MCF 10A (cell line): Measurements from ENCODE around the gene STS. TPM values are rescaled to one million over a fixed set of nuclear protein-coding genes. Genes with fewer than 3 reads are reported as not detected.

ENCODE experiments used
- BruUV-seq: library from RNA; stranded (reverse); fragments of 400-500 nt; replicated peaks from 2 replicates; lab custom pipeline; 2021; lab: Mats Ljungman, UMichigan
- CTCF ChIA-PET: fragments of 300-600 bp; sonication (Branson Sonifier 250); formaldehyde crosslinking; extraction: SDS; loops from one replicate; lab custom pipeline; 2021; ENCODE audit warnings: antibody characterized with exemption, inconsistent platforms; lab: Yijun Ruan, JAX
- POLR2A ChIA-PET: fragments of 300-600, 350-650 bp; sonication (Branson Sonifier 250); formaldehyde crosslinking; extraction: SDS; loops from one replicate; lab custom pipeline; 2020; ENCODE audit warnings: antibody characterized with exemption, inconsistent platforms; lab: Yijun Ruan, JAX
- DNase-seq: peaks from one replicate; pipeline ENCODE4 v3.0.0-alpha.2; 2018; ENCODE audit not compliant: unreplicated experiment
- H3K27ac Mint-ChIP-seq: one replicate; pipeline ENCODE4 v1.8.0; 2022; ENCODE audit warnings: mild to moderate bottlenecking, low read depth, mixed read lengths; ENCODE audit not compliant: unreplicated experiment
- H3K27me3 Mint-ChIP-seq: one replicate; pipeline ENCODE4 v1.8.0; 2022; ENCODE audit warnings: mixed read lengths; ENCODE audit not compliant: insufficient read depth, unreplicated experiment
- H3K36me3 Mint-ChIP-seq: one replicate; pipeline ENCODE4 v1.8.0; 2022; ENCODE audit warnings: mild to moderate bottlenecking, moderate library complexity, mixed read lengths; ENCODE audit not compliant: insufficient read depth, unreplicated experiment
- H3K4me1 Mint-ChIP-seq: one replicate; pipeline ENCODE4 v1.8.0; 2022; ENCODE audit warnings: mixed read lengths; ENCODE audit not compliant: insufficient read depth, unreplicated experiment
- H3K4me3 Mint-ChIP-seq: one replicate; pipeline ENCODE4 v1.8.0; 2022; ENCODE audit warnings: mild to moderate bottlenecking, moderate library complexity, mixed read lengths; ENCODE audit not compliant: unreplicated experiment
- H3K9me3 Mint-ChIP-seq: one replicate; pipeline ENCODE4 v1.8.0; 2022; ENCODE audit warnings: mixed read lengths; ENCODE audit not compliant: unreplicated experiment
- intact Hi-C: fragments of 100-400 bp; cut with micrococcal nuclease; formaldehyde crosslinking; loops from 2 replicates; pipeline ENCODE4 v1.14.1; 2022
- total RNA-seq: library from RNA; stranded (reverse); gene quantifications from 2 replicates; pipeline ENCODE4 v1.2.3, GENCODE V29; 2022
- TF ChIP-seq, protein P1 (sequence below): fragments of 200-600 bp; IDR thresholded peaks from one replicate; pipeline ENCODE4 v1.8.0; 2022; ENCODE audit warnings: antibody characterized with exemption, mild to moderate bottlenecking; ENCODE audit not compliant: unreplicated experiment

Gene STS
- total RNA-seq, 1 experiment from 2014 or later = 2.8 TPM

DNA sequence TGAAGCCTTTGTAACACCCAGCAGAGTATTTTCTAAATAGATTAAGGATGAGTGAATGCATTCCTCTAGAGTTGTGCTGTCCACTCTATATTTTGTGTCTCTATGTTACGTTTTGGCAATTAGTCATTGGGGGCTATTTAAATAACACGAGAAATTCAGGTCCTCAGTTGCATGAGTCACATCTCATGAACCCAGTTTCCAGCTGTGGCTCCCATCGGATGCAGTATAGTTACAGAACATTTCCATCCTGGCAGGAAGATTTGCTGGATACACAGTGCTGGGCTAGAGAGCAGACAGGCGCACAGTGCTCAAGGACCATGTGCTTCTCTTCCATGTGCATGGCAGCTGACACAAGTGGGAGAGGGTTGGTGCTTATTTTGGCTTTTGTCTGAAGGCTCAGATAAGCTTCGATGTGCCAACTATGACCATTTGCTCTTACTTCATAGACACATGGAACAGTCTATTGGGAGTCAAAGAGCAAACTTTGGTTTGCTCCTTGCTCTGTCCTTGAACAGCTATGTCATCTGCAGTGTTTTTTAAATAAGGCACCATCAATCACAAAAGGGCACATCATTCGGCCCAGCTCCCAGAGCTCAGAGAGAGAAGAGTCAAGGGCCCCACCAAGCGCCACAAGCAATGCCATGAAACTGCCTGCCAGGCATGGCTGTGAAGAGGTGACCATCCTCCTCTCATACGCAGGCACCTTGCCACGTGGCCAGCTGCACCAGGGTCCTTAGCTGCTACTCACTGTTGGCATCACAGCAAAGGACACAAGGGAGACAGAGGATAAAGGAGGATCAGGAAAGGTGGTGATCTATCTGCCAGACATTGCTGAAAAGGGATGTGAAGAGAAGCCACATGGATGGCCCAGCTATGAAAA is 8.1 kb upstream of the STS start:
- CTCF ChIA-PET = interaction anchor here (1.3 kb wide), 1 partner anchor 447 kb away, joined by 7 read pairs; no protein-coding TSS in a partner anchor
- intact Hi-C loops = no loop called here
- DNase-seq = no peak
- Mint-ChIP-seq H3K9me3 (no peaks in the 10 kb centered on the region), H3K27me3 (no peaks in the 10 kb centered on the region), H3K27ac (no peak overlapping the region), H3K4me3 (no peak overlapping the region), H3K4me1 (peaks cover 4% of the 10 kb centered on the region), H3K36me3 (no peaks in the 10 kb centered on the region)
- BruUV-seq = no TSS peak
- POLR2A ChIA-PET = interaction anchor here (1.2 kb wide), 1 partner anchor 418 kb away, joined by 3 read pairs; no protein-coding TSS in a partner anchor
- TF ChIP-seq, protein P1, sequence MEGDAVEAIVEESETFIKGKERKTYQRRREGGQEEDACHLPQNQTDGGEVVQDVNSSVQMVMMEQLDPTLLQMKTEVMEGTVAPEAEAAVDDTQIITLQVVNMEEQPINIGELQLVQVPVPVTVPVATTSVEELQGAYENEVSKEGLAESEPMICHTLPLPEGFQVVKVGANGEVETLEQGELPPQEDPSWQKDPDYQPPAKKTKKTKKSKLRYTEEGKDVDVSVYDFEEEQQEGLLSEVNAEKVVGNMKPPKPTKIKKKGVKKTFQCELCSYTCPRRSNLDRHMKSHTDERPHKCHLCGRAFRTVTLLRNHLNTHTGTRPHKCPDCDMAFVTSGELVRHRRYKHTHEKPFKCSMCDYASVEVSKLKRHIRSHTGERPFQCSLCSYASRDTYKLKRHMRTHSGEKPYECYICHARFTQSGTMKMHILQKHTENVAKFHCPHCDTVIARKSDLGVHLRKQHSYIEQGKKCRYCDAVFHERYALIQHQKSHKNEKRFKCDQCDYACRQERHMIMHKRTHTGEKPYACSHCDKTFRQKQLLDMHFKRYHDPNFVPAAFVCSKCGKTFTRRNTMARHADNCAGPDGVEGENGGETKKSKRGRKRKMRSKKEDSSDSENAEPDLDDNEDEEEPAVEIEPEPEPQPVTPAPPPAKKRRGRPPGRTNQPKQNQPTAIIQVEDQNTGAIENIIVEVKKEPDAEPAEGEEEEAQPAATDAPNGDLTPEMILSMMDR = no peak

DNA sequence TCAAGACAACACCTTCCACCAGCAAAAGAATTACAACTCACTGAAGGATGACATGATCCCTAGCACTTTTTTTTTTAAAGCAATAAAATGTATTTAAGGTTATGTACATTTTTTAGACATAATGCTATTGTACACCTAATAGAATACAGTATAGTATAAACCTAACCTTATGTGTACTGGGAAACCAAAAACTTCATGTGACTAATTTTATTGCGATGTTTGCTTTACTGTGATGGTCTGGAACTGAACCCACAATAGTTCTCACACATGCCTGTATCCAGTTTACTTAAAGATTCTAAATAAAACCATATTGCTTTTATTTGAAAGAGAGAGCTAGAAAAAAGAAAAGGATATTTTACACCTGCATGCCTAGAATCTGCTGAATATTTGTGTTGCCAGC is 4.4 kb upstream of the STS start:
- no peak overlapping the region for H3K27ac Mint-ChIP-seq
- H3K9me3 Mint-ChIP-seq = no peaks in the 10 kb centered on the region
- ChIA-PET CTCF (interaction anchor here (0.7 to 8.3 kb wide), 2 partner anchors 10 to 568 kb away, joined by 4 to 49 read pairs; no protein-coding TSS in a partner anchor), POLR2A (no interaction called here)
- no TSS peak for BruUV-seq
- DNase-seq = no peak
- no peak overlapping the region for H3K4me3 Mint-ChIP-seq
- peaks cover 18% of the 10 kb centered on the region for H3K4me1 Mint-ChIP-seq
- peaks cover 6% of the 10 kb centered on the region for H3K36me3 Mint-ChIP-seq
- H3K27me3 Mint-ChIP-seq = no peaks in the 10 kb centered on the region
- TF ChIP-seq, protein P1 = no peak
- intact Hi-C loops = no loop called here

DNA sequence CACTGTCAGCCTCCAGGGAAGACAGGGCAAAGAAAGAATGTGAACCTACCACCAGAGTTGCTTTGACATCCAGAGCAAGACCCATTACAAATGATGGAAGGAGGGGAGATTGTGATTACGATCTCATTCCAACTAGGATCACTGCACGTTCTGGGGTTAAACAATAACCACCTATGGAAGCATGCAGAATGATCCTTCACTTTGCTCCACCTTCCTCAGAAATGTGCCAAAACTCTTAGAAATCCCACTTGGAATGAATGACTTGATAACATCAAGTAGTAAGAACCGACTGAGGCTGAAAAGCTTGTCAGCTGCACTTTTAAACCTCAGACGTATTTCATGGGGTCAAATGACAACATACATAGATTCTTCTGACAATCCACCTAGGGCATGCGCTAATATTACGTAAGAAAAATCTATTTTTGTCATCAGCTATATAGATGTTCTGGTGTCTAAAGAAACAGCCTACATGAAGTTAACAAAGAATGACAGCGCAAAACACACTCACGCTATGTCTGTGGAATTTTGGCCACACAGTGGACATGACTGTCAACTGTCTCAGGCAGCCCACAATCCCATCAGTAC is 3.5 kb upstream of the STS start:
- no peak for DNase-seq
- Mint-ChIP-seq H3K27me3 (no peaks in the 10 kb centered on the region), H3K36me3 (peaks cover 12% of the 10 kb centered on the region), H3K27ac (no peak overlapping the region), H3K4me1 (peaks cover 18% of the 10 kb centered on the region), H3K4me3 (no peak overlapping the region), H3K9me3 (no peaks in the 10 kb centered on the region)
- intact Hi-C loops = no loop called here
- TF ChIP-seq, protein P1 = no peak
- ChIA-PET POLR2A (no interaction called here), CTCF (interaction anchor here (0.5 to 8.3 kb wide), 3 partner anchors 11 to 48 kb away, joined by 3 to 49 read pairs (median 4); no protein-coding TSS in a partner anchor)
- no TSS peak for BruUV-seq

DNA sequence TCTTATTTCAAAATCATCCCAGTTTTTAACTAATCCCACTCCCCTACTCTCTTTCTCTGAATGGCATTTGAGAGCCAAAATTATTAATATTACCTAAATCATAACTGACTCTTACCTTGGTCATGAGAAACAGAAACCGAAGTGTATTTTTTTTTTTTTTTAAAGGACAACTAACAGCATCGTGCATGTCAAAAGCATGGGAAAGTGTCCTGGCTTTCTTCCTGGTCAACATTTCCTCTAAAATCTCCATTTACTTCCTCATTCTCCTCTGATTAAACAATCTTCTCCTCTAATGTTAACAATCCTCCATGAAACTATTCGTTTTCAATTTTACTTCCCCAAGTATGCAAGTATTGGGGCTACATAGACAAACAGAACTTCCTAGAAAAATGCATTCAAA is 2.1 kb upstream of the STS start:
- TF ChIP-seq, protein P1 = no peak
- ChIA-PET POLR2A (interaction anchor here (1.7 kb wide), 1 partner anchor 782 kb away, joined by 4 read pairs; no protein-coding TSS in a partner anchor), CTCF (interaction anchor here (1.2 to 8.3 kb wide), 3 partner anchors 12 to 441 kb away, joined by 4 to 49 read pairs (median 5); no protein-coding TSS in a partner anchor)
- H3K27me3 Mint-ChIP-seq = no peaks in the 10 kb centered on the region
- H3K36me3 Mint-ChIP-seq = peaks cover 12% of the 10 kb centered on the region
- H3K9me3 Mint-ChIP-seq = no peaks in the 10 kb centered on the region
- no TSS peak for BruUV-seq
- peaks cover 13% of the 10 kb centered on the region for H3K4me1 Mint-ChIP-seq
- DNase-seq = no peak
- intact Hi-C loops = loop anchor here (5.0 kb wide), 2 partner anchors 302 to 782 kb away; partner anchors contain the start of gene PNPLA4
- no peak overlapping the region for H3K27ac Mint-ChIP-seq
- H3K4me3 Mint-ChIP-seq = no peak overlapping the region
